ENCODE results near the gene NDUFB5. TPM values are rescaled to one million over a fixed set of nuclear protein-coding genes. Genes with fewer than 3 reads are reported as not detected.
"Not testable (repeated sequence)": the region's sequence is repeated elsewhere in the genome, so short reads cannot be mapped to it uniquely, and the experiment has no call there.

The NDUFB5 gene
- total RNA-seq, 1 donor from 2014 or later: 88.4 TPM

- intact Hi-C loops (cut with micrococcal nuclease): no loop called here
Observed at GRCh38 chr3:179624451-179624850, 19.9 kb downstream of the NDUFB5 start.

GRCh38 chr3:179630753-179631451, 26.3 kb downstream of the NDUFB5 start:
- intact Hi-C loops (cut with micrococcal nuclease): no loop called here

GRCh38 chr3:179640469-179640868, 35.9 kb downstream of the NDUFB5 start:
- intact Hi-C loops (cut with micrococcal nuclease): no loop called here

GRCh38 chr3:179642871-179643270, 38.3 kb downstream of the NDUFB5 start:
- intact Hi-C loops (cut with micrococcal nuclease): no loop called here

GRCh38 chr3:179643837-179644236, 39.2 kb downstream of the NDUFB5 start:
- intact Hi-C loops (cut with micrococcal nuclease): not testable (repeated sequence)

- intact Hi-C loops (cut with micrococcal nuclease): no loop called here
Observed at GRCh38 chr3:179646177-179646576, 41.6 kb downstream of the NDUFB5 start.

- intact Hi-C loops (cut with micrococcal nuclease): loop anchor here (1.0 to 5.0 kb wide), 13 partner anchors 43 to 1335 kb away; partner anchors contain the start of genes DNAJC19, FXR1, GNB4 and MFN1
Observed at GRCh38 chr3:179651687-179652446, 47.3 kb downstream of the NDUFB5 start.

- intact Hi-C loops (cut with micrococcal nuclease): loop anchor here (1.0 to 5.0 kb wide), 16 partner anchors 43 to 1335 kb away; partner anchors contain the start of genes ACTL6A, DNAJC19, FXR1 and GNB4
Observed at GRCh38 chr3:179652447-179653095, 48.0 kb downstream of the NDUFB5 start, which contains the start of gene USP13. Gene USP13, plus strand, starts transcription at chr3:179653040. Its CDS starts 186 bp downstream, at chr3:179653226.

GRCh38 chr3:179653096-179653797, 48.7 kb downstream of the NDUFB5 start:
- intact Hi-C loops (cut with micrococcal nuclease): loop anchor here (1.0 to 5.0 kb wide), 12 partner anchors 49 to 1334 kb away; partner anchors contain the start of genes ACTL6A, DNAJC19, FXR1 and GNB4

- intact Hi-C loops (cut with micrococcal nuclease): no loop called here
Observed at GRCh38 chr3:179655236-179655635, 50.6 kb downstream of the NDUFB5 start.

- intact Hi-C loops (cut with micrococcal nuclease): no loop called here
Observed at GRCh38 chr3:179658606-179659005, 54.0 kb downstream of the NDUFB5 start.

- intact Hi-C loops (cut with micrococcal nuclease): no loop called here
Observed at GRCh38 chr3:179660872-179661271, 56.3 kb downstream of the NDUFB5 start.

- intact Hi-C loops (cut with micrococcal nuclease): no loop called here
Observed at GRCh38 chr3:179661777-179662176, 57.2 kb downstream of the NDUFB5 start.

- intact Hi-C loops (cut with micrococcal nuclease): no loop called here
Observed at GRCh38 chr3:179663093-179663492, 58.5 kb downstream of the NDUFB5 start.

- intact Hi-C loops (cut with micrococcal nuclease): no loop called here
Observed at GRCh38 chr3:179666030-179666429, 61.4 kb downstream of the NDUFB5 start.

GRCh38 chr3:179666436-179667035, 61.9 kb downstream of the NDUFB5 start:
- intact Hi-C loops (cut with micrococcal nuclease): no loop called here

GRCh38 chr3:179668429-179668828, 63.8 kb downstream of the NDUFB5 start:
- intact Hi-C loops (cut with micrococcal nuclease): no loop called here

GRCh38 chr3:179670311-179670710, 65.7 kb downstream of the NDUFB5 start:
- intact Hi-C loops (cut with micrococcal nuclease): no loop called here

- intact Hi-C loops (cut with micrococcal nuclease): no loop called here
Observed at GRCh38 chr3:179671309-179671708, 66.7 kb downstream of the NDUFB5 start.

- intact Hi-C loops (cut with micrococcal nuclease): no loop called here
Observed at GRCh38 chr3:179671747-179672242, 67.2 kb downstream of the NDUFB5 start.

Measured in T-helper 1 cell treated with Interleukin-12 subunit alpha and Interleukin-12 subunit beta and Interleukin-4 antibody, amounts not matched to agents 30 ng/mL and 1 ng/mL, for 36 hours (primary cell).